Dermis microvascular lymphatic vessel endothelial cell (primary cell): ENCODE measurements around the gene MEA1. TPM values are rescaled to one million over a fixed set of nuclear protein-coding genes. Genes with fewer than 3 reads are reported as not detected.

ENCODE experiments used
- DNase-seq, 2 donors: peaks; one replicate each; pipeline versions ENCODE4 v3.0.0 to v3.0.0-alpha.2; 2010; ENCODE audit warnings: low read depth in 2 of 2
- total RNA-seq: library from RNA; depleted of rRNA; stranded (reverse); fragments of >200 nt; gene quantifications from 2 replicates; pipeline ENCODE4 v1.2.1, GENCODE V29; 2014

MEA1 gene
- total RNA-seq, 1 donor from 2014 or later: 39.2 TPM

- no peak for DNase-seq
Measured at GRCh38 chr6:42973926-42974325, 39.8 kb downstream of the MEA1 start.

- no peak for DNase-seq
Measured at GRCh38 chr6:42971746-42972327, 41.9 kb downstream of the MEA1 start.

DNA sequence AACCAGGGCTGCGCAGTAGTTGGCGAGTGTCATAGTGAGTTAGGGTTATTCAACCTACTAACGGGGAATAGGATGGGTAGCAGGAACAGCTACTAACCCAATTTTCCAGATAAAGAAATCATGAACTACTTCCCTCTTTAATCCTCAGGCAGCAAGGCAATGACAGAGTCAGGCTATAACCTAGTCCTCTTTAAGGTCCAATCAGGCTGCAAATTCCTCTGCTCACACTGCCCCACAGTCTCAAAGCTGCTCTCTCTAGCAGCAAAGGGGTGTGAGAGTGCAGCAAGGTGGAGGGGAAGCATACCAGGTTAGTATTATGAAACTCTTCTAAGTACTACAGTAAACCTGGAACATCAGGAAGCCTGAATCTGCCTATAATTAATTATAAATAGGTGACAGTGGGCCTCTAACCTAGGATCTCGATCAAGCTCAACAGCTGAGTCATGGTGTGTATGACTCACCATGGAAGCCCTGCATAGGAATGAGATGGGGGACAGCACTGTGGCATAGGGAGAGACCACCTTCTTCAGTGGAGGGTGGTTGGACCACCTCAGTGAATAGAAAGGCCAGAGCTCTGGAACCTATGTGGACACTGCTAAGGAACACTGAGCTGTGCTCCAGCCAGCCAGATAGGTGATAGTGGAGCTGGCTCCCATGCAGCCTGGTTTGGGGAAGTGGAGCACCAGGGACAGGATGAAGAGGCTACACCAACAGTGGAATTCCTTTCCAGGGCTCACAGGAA, 42.7 kb downstream of the MEA1 start:
- DNase-seq: peak in 1 of 2 donors; percentile 41

- no peak for DNase-seq
Measured at GRCh38 chr6:42969934-42970333, 43.8 kb downstream of the MEA1 start.

DNA sequence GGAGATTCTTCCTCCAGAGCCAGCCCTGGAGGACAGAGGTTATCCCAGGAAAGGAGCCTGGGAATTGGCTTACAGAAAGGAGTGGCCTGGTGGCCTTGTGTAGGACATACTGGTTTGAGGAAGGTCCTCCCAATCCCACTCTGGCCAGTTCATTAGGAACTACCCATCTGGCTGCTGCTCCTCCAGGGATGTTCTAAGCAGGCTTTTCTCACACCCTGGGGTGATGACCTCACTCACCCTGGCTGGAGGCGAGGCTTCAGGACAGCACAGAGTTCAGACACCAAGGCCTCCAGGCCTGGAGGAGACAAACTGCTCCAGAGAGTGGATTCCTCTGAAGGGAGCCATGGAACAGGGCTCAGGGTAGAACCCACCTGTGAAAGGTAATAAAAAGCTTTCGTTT, 44.3 kb downstream of the MEA1 start:
- no peak for DNase-seq

DNA sequence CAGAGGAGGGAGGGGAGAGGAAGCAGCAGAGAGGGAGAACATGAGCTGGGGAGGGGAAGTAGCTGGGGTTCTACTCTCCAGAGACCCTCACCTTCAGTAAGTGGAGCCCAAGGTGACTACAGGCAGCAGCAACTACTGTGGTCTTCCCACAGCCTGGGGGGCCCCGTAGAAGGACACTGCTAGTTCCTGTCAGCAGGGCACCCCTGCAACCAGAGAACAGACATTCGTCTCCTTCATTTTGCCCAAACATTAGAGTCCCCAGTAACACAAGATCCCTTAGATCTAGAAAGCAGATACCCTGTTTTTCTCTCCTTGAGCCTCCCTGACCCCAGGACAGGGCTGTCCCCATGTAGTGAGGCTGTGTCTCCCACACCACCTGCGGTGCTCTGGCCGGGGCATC, 45.0 kb downstream of the MEA1 start:
- DNase-seq: no peak

DNA sequence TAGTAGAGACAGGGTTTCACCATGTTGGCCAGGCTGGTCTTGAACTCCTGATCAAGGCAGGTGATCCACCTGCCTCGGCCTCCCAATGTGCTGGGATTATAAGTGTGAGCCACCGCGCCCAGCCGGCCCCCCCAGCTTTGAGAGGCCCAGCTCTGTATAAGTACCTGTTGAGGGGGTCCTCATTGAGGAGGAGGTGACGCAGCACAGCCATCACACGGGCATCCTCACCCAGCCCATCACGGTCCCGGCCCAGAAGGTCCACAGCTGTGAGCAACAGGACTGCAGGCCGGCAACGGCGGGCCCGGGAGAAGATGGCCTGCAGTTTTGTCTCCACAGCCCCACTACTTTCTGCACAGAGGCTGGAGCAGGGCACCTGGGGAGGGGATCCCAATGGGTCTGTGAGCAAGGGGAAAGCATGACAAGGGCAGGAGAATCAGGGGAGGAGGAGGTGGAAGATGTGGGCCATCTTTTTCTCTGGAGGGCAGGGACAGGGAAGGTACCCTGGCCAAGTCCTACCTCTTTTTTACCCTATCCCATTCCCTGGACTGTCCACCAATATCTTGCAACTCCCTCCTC, 45.5 kb downstream of the MEA1 start:
- DNase-seq: no peak

- no peak for DNase-seq
Measured at GRCh38 chr6:42967228-42967627, 46.5 kb downstream of the MEA1 start.

- no peak for DNase-seq
Measured at GRCh38 chr6:42966571-42966970, 47.2 kb downstream of the MEA1 start.

- DNase-seq: peak in 1 of 2 donors; percentile 67
Measured at GRCh38 chr6:42963855-42964605, 49.7 kb downstream of the MEA1 start.

DNA sequence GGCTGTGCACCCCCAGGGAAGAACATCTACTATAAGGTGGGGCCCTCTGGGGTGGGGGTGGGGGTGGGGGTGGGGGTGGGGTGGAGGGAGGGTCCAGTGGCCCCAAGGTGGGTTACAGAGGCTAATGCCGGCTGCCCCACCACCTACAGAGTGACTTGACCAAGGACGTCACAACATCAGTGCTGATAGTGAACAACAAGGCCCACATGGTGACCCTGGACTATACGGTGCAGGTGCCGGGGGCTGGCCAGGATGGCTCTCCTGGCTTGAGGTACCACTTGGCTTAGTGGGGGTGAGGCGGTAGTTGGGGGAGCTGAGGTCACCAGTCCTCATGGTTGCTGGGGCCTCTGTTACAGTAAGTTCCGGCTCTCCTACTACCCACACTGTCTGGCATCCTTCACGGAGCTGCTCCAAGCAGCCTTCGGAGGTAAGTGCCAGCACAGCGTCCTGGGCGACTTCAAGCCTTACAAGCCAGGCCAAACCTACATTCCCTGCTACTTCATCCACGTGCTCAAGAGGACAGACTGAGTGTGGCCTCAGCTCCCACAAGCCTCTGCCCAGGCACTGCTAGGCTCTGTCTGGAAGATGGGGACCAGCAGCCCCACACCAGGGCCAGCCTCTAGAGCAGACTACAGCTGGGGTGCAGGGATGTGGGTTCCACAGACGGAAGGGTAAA, 50.4 kb downstream of the MEA1 start:
- DNase-seq: no peak

- DNase-seq: no peak
Measured at GRCh38 chr6:42962502-42963178, 51.1 kb downstream of the MEA1 start.

- DNase-seq: no peak
Measured at GRCh38 chr6:42962096-42962495, 51.6 kb downstream of the MEA1 start.

Other genes starting within 250 kb of the MEA1 start
- 3.0 and 5.6 TPM in 2 replicates for gene BICRAL, start 231.9 kb downstream of the MEA1 start, total RNA-seq
- gene RPL7L1, start 134.3 kb downstream of the MEA1 start, total RNA-seq: 85.9 and 86.1 TPM in 2 replicates
- gene PTCRA, start 97.9 kb downstream of the MEA1 start, total RNA-seq: not detected in 2 replicates
- 15.5 and 22.3 TPM in 2 replicates for gene CNPY3, start 84.5 kb downstream of the MEA1 start, total RNA-seq
- gene GNMT, start 53.2 kb downstream of the MEA1 start, total RNA-seq: under 0.01 and 0.13 TPM in 2 replicates
- gene PEX6, start 34.8 kb downstream of the MEA1 start, total RNA-seq: 23.0 and 29.7 TPM in 2 replicates
- 27.6 and 32.5 TPM in 2 replicates for gene PPP2R5D, start 29.4 kb downstream of the MEA1 start, total RNA-seq
- gene KLHDC3, start 303 bp upstream of the MEA1 start, total RNA-seq: 131 and 152 TPM in 2 replicates
- gene RRP36, start 7.7 kb upstream of the MEA1 start, total RNA-seq: 72.3 and 84.3 TPM in 2 replicates
- gene CUL7, start 39.9 kb upstream of the MEA1 start, total RNA-seq: 18.7 and 27.9 TPM in 2 replicates
- gene MRPL2, start 45.5 kb upstream of the MEA1 start, total RNA-seq: 11.8 and 13.1 TPM in 2 replicates
- 14.2 and 17.6 TPM in 2 replicates for gene KLC4, start 45.7 kb upstream of the MEA1 start, total RNA-seq
- 20.0 and 37.8 TPM in 2 replicates for gene PTK7, start 62.4 kb upstream of the MEA1 start, total RNA-seq
- 12.5 and 13.8 TPM in 2 replicates for gene SRF, start 157.3 kb upstream of the MEA1 start, total RNA-seq
- gene CUL9, start 168.2 kb upstream of the MEA1 start, total RNA-seq: 13.1 and 21.4 TPM in 2 replicates
- gene DNPH1, start 215.5 kb upstream of the MEA1 start, total RNA-seq: 52.0 and 63.5 TPM in 2 replicates
- not detected in 2 replicates for gene TTBK1, start 229.5 kb upstream of the MEA1 start, total RNA-seq